ENCODE measurements around the gene KNL1.
"Not testable (repeated sequence)": the region's sequence is repeated elsewhere in the genome, so short reads cannot be mapped to it uniquely, and the experiment has no call there.

KNL1 gene

DNA sequence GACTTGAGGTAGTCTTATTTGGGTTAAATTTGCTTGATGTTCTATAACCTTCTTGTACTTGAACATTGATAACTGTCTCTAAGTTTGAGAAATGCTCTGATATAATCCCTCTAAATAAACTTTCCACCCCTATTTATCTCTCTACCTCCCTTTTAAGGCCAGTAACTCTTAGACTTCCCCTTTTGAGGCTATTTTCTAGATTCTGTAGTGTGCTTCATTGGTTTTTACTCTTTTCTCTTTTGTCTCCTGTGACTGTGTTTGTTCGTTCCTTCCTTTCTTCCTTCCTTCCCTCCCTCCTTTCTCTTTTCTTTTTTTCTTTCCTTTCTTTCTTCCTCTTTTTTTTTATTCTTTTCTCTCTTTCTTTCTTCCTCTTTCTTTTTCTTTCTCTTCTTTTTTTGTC lies 86.9 kb downstream of the KNL1 start:
- DNase-seq = not testable (repeated sequence)

DNA sequence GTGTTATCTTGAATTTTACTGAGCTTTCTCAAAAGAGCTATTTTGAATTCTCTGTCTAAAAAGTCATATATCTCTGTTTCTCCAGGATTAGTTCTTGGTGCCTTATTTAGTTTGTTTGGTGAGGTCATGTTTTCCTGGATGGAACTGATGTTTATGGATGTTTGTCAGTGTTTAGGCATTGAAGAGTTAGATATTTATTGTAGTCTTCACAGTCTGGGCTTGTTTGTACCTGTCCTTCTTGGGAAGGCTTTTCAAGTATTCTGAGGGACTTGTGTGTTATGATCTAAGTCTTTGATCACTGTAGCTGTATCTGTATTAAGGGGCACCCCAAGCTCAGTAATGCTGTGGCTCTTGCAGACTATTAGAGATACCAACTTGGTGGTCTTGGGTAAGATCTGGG lies 90.3 kb downstream of the KNL1 start:
- DNase-seq = no peak

DNA sequence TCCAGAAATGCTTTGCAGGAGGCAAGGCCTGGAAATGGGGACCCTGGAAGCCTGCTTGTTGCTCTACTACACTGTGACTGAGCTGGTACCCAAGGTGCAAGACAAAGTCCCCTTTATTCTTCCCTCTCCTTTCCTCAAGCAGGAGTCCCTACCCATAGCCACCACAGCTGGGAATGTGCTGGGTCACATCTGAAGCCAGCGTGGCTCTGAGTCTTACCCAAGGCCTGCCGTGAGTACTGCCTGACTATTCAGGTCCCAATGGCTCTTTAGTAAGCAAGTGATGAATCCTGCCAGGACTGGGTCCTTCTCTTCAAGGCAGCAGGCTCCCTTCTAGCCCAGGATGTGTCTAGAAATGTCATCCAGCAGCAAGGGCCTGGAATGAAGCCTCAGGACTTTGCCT lies 91.3 kb downstream of the KNL1 start:
- DNase-seq = no peak

DNA sequence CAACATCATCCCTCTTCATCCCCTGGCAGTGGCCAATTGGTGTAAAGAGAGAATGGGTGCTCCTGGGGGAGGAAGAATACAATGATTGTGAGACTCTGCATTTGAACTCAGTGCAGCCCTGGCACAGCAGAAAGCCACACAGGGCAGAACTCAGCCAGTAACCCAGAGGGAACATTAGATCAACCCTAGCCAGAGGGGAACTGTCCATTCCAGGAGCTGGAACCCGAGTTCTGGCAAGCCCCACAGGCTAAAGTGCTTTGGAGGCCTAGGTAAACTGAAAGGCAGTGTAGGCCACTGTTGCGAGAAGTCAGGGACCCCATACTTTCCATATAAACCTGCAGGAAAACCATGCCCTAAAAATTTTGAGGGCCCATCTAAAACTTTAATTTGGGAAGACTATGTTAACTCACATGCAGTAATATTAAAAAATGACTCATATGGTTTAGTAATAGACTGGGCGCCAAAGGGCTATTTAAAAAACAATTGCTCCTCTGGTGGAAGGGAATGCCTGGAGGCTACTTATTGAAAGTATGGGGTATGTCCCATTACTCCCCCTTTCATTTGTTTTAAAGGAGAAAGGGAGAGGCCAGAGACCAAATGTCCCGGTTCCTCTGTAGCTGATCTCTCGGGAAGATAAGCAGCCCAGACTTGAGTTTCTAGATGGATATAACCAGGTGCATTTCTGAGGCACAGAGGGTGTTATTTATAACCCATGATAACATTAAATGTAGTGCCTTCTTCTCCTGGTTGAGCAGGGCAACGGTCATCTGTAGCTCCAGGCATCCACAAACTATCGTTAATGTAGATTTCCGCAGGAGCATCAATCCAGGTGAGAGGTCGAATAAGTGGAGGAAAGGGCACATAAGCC lies 95.1 kb downstream of the KNL1 start:
- DNase-seq = no peak

DNA sequence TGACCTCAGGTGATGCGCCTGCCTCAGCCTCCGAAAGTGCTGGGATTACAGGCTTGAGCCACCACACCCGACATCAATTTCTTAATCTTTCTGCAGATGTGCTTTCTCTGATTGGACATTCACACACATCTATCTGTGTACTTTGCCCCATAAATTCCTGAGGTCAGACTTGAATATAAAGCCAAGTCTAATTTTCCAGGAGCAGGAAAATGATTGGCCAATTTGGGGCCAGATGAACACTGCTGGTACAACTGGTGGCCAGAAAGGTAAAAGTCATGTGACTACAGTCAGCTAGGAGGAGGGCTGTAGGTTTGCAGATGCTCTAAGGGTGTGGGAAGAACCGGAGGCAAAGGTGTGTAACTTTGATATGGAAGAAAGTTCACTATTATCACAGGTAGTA lies 97.7 kb downstream of the KNL1 start:
- no peak for DNase-seq

DNA sequence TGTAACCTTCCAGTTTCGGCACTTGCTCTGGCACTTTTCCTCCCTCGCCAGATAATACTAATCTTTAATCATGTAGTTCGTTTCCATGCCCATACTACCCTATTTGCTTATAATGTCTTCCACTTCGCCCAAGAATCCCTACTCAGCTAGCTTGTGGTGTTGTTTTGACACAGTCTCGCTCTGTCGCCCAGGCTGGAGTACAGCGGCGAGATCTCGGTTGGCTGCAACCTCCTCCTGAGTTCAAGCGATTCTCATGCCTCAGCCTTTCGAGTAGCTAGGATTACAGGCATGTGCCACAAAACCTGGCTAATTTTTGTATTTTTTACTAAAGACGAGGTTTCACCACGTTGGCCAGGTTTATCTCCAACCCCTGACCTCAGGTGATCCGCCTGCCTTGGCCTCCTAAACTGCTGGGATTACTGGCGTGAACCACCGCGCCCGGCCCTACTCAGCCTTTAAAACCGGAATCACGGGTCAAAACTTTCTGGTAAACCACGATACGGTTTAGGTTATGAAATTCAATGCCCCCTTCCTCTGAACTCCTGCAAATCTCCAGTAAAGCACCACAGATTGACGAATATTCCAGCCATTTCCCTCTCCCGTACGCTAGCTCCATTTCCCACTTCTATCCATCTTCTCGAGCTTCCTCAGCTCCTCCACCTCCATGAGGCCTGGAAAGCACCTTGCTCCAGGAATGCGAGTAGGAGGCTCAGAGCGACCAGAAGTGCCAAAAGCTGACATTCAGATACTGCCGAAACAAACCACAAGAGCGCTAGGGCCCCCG lies 100.0 kb downstream of the KNL1 start:
- no peak for DNase-seq

DNA sequence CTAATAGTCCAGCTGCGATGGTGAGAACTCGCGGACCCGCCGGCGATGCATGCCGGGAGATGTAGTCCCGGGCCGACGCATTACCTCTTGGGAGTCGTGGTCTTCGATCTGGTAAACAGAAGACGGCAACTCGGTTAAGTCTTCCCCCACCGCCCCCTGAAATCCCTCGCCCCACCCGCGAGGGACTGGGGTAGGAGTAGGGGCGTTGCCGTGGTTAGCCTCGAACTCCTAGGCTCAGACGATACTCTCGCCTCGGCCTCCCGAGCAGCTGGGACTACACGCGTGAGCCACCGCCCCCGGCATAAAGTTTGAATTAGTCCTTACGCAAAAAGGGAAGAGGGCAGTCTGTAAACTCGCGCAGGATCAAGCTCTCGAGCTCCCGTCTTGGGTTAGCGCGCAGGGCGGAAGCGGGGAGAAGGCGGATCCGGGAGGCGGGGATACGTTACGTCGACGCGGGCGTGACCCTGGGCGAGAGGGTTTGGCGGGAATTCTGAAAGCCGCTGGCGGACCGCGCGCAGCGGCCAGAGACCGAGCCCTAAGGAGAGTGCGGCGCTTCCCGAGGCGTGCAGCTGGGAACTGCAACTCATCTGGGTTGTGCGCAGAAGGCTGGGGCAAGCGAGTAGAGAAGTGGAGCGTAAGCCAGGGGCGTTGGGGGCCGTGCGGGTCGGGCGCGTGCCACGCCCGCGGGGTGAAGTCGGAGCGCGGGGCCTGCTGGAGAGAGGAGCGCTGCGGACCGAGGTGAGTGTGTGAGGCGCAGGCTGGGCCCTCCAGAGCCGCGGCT lies 100.8 kb downstream of the KNL1 start, which contains the start of gene RAD51:
RAD51 (plus strand) TSS at position 487 of the 781 bp plus-strand sequence. CDS start 3,585 bp downstream, outside the sequence.
- DNase-seq = peak; percentile 97

DNA sequence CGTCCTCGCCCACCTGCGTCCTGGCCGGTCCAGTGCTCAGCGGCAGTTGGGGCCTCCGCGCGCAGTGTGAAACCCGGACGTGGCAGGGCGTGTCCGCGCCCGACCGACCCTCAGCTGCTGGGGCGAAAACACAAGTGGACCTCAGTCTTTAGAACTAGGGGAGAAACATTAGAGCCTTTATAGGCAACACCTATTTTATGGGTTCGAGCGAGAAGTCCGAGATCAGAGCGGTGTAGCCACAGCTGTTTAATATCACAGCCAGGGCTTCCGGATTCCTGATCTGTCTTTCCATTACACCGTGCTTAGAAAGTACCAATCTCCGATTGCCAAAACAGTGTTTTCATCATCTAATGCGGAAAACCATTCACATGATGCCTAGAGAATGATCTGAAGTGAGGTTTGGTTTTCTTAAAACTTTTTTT lies 101.4 kb downstream of the KNL1 start:
- DNase-seq = no peak

DNA sequence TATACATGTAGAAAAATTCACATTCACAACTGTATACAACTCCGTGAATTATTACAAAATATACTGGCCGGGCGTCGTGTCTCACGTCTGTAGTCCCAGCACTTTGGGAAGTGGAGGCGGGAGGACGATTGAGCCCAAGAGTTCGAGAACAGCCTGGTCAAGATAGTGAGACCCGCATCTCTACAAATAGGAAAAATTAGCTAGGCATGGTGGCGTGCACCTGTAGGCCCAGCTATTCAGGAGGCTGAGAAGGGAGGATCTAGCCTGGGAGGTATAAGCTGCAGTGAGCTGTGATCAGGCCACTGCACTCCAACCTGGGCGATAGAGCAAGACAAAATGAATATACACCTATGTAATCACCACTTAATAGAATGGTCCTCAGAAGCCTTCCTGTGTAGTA lies 102.2 kb downstream of the KNL1 start:
- DNase-seq = no peak

DNA sequence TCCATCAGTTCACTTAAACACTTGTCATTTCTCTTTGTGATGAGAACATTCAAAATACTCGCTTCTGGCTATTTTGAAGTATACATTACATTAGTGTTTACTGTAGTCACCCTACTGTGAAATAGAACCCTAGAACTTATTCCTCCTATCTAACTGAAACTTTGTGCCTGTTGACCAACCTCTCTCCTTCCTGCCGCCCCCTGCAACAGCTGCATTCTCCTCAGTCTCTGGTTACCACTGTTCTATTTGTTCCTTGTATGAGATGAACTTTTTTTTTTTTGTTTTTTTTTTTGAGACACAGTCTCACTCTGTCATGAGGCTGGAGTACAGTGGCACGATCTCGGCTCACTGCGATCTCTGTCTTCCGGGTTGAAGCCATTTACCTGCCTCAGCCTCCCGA lies 103.9 kb downstream of the KNL1 start:
- DNase-seq = no peak

DNA sequence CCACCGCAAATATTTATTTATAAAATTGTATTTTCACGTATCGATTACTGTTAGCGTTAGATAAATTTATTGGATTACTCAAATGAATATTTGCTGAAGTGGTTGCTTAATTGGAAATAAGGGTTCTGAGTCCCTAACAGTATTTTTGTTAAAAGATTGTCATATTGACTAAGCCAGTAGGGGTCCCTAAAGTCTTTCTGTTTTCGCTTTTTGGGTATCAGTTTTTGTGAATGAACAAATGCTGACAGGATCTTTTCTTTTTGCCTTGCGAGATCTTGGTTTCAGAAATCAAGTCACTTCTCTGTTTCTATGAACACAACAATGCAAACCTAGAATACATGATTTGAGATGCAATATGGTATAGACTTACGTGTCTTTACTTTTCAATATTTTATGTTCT lies 108.0 kb downstream of the KNL1 start:
- DNase-seq = no peak

DNA sequence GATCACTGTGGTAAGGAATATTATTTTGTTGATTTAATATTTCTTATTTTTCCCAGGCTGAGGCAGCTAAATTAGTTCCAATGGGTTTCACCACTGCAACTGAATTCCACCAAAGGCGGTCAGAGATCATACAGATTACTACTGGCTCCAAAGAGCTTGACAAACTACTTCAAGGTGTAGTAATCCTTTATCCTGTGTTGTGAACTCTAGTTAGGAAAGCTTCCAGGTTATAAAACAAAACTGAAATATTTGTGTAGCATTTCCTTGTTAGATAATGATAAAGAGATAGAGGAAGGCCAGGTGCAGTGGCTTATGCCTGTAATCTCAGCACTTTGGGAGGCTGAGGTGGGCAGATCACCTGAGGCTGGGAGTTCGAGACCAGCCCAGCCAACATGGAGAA lies 112.1 kb downstream of the KNL1 start:
- DNase-seq = no peak
